Middle frontal gyrus (tissue), 1 donor: ENCODE results near the gene ADAMTSL3.
"Not testable (repeated sequence)": the region's sequence is repeated elsewhere in the genome, so short reads cannot be mapped to it uniquely, and the experiment has no call there.

Experiments used
- DNase-seq: peaks from one replicate; pipeline ENCODE4 v3.0.0-alpha.2; 2015; ENCODE audit warnings: low spot score; ENCODE audit errors: extremely low spot score

The ADAMTSL3 gene

GRCh38 chr15:83919978-83920510, 266.1 kb downstream of the ADAMTSL3 start:
- no peak for DNase-seq

DNA sequence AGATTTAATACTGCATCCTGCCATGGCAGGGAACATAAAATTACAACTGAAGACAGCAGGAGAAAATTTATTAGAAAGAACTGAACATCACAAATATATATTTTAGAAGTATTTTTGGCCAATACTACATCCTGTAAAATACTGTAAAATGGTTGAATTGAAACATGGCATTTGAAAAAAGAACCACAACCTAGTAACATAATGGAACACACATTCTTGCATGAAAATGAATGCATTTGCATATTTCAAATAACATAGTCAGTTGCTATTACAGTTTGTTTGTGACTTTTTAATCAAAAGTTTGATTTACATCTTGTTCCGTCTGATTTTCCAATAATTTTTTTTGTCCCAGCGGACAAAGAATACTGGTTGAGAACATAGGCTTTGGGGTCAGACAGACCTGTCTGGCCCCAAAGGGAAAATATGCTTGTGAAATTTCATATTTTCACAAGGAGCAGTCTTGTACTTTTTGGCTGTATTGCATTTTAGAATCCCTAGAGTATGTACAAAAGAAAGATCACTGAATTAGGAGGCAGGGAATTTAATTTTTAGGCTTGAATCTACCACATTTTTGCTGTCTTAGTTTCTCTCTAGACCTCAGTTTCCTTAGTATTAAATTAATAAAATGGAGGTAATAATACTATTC, 268.8 kb downstream of the ADAMTSL3 start:
- no peak for DNase-seq

GRCh38 chr15:83926116-83926515, 272.2 kb downstream of the ADAMTSL3 start:
- no peak for DNase-seq

- no peak for DNase-seq
Measured at GRCh38 chr15:83927704-83928391, 273.9 kb downstream of the ADAMTSL3 start.

- no peak for DNase-seq
Measured at GRCh38 chr15:83928392-83928734, 274.4 kb downstream of the ADAMTSL3 start.

- DNase-seq = no peak
Measured at GRCh38 chr15:83928878-83929418, 275.0 kb downstream of the ADAMTSL3 start.

DNA sequence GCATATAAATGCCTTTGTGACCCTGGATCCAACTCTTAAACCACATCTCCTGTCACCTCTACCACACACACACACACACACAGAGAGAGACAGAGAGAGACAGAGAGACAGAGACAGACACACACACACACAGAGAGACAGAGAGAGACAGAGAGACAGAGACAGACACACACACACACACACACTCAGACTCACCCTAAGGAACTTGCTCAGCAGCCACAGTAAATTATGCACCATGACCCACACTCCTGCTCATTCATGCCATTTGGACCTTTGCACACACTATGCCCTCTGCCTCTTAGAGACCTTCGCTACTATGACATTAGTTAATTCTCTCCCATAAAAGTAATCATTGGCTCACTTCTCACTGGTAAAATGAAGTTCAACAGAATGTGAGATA, 275.7 kb downstream of the ADAMTSL3 start:
- DNase-seq = no peak

- DNase-seq = no peak
Measured at GRCh38 chr15:83930392-83931212, 276.7 kb downstream of the ADAMTSL3 start.

GRCh38 chr15:83935774-83936173, 281.9 kb downstream of the ADAMTSL3 start:
- no peak for DNase-seq

- no peak for DNase-seq
Measured at GRCh38 chr15:83940136-83940535, 286.2 kb downstream of the ADAMTSL3 start.

GRCh38 chr15:83943043-83943442, 289.1 kb downstream of the ADAMTSL3 start:
- DNase-seq = no peak

- DNase-seq = no peak
Measured at GRCh38 chr15:83943849-83944404, 290.0 kb downstream of the ADAMTSL3 start.

DNA sequence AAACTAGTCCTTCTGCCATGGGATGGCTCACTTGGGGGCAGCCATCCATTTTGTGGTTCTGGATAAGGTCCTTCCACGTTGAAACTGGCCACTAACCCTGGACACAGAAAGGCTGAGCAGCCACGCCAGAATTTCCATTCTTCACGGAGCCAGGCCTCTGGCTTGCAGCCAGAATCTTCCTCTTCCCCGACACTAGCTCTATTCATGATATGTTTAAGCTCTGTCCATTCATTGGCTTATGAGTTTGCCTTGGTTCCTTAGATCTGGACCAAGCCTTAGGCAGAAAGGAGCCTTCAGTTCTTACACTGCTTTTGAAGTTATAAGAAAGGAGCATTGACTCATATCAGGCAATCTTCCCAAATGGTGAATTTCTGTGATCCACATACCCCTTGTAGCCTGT, 293.2 kb downstream of the ADAMTSL3 start:
- no peak for DNase-seq

DNA sequence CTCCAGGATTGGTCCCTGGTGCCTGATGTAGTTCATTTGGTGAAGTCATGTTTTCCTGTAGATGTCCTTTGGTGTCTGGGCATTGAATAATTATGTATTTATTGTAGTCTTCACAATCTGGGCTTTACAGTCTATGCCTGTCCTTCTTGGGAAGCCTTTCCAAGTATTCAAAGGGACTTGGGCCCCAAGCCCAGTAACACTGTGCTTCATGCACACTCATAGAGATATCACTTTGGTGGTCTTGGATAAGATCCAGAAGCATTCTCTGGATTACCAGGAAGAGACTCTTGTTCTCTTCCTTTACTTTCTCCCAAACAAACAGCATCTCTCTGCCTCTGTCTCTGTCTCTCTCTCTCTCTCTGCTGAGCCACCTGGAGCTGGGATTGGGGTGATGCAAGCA, 300.6 kb downstream of the ADAMTSL3 start:
- no peak for DNase-seq

DNA sequence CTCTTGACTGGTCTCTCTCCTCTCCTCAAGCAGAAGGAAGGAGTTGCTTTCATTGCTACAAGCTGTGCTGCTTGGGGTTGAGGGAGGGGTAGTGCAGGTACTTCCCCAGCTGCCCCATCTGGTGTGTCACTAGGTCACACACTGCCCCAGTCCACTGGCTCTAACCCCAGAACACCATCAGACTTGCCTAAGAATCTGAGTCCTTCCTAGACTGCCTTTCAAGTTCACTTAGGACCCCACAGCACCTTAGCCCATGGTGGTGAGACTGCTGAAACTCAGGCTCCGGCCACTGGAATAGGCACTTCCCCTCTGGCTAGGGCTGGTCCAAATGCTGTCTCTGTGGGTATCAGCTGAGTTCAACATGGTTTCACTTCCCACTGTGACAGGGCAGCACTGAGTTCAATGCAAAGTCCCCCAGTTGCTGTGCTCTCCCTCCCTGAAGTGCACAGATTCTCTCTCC, 301.9 kb downstream of the ADAMTSL3 start:
- no peak for DNase-seq

GRCh38 chr15:83956887-83957286, 303.0 kb downstream of the ADAMTSL3 start:
- no peak for DNase-seq

DNA sequence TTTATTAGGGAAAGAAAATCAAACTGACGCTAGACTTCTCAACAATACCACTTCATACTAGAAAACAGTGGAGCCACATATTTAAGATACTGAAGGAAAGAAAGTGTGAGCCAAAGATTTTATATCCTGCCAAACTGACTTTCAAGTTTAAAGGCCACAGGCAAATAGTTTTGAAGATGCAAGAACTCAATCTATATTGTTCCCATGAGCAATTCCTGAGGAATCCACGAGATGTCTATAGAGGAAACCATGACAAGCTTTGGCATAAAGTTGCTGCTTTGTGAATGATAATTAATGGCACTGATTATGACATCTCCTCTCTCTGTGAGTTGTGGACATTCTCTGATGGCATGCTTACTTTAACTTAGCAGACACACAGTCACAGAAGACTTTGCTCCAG, 305.6 kb downstream of the ADAMTSL3 start:
- no peak for DNase-seq

- no peak for DNase-seq
Measured at GRCh38 chr15:83960192-83960829, 306.4 kb downstream of the ADAMTSL3 start.

- DNase-seq = no peak
Measured at GRCh38 chr15:83961311-83961710, 307.4 kb downstream of the ADAMTSL3 start.

DNA sequence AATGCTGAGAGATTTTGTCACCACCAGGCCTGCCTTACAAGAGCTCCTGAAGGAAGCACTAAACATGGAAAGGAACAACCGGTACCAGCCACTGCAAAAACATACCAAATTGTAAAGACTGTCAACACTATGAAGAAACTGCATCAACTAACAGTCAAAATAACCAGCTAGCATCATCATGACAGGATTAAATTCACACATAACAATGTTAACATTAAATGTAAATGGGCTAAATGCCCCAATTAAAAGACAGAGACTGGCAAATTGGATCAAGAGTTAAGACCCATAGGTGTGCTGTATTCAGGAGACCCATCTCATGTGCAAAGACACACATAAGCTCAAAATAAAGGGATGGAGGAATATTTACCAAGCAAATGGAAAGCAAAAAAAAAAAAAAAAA, 311.0 kb downstream of the ADAMTSL3 start:
- not testable (repeated sequence) for DNase-seq

DNA sequence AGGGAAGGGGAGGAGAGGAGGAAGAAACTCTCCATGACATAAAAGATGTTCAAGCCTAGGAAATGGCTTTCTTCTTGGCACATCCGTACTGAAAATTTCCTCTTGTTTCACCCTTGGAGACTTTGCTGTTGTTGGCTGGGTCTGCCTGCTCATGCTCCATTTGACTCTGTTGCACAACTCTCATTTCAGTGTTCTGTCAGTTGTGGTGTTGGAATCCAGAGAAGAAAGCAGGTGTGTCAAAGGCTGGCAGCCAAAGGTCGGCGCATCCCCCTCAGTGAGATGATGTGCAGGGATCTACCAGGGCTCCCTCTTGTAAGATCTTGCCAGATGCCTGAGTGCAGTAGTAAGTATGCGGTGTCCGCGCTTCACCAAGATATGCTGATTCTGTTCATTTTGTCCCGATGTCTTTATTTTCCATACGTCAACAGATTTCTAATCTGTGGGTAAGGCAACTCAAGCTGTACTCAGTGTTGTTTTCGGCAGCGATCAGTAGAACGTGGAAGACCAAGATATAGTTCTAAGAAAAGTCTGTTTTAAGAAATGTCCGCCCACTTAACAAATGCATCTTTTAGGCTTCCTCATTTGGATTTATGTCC, 316.5 kb downstream of the ADAMTSL3 start:
- no peak for DNase-seq
